GM10248 (cell line): ENCODE data around the gene SUSD3.
"Not testable (repeated sequence)": the region's sequence is repeated elsewhere in the genome, so short reads cannot be mapped to it uniquely, and the experiment has no call there.

Source experiments
- CTCF ChIA-PET: fragments of 300-600 bp; sonication (Branson Sonifier 250); formaldehyde crosslinking; extraction: SDS; loops from one replicate; lab custom pipeline; 2021; ENCODE audit warnings: antibody characterized with exemption; lab: Yijun Ruan, JAX
- POLR2A ChIA-PET: fragments of 350-650 bp; sonication (Branson Sonifier 250); formaldehyde crosslinking; extraction: SDS; loops from one replicate; lab custom pipeline; 2020; ENCODE audit warnings: antibody characterized with exemption; lab: Yijun Ruan, JAX
- DNase-seq: peaks from one replicate; pipeline ENCODE4 v3.0.0; 2012; ENCODE audit errors: extremely low spot score
- TF ChIP-seq, protein P1 (sequence below): IDR thresholded peaks from 2 replicates; pipeline ENCODE4 v1.5.1; 2012; ENCODE audit warnings: mild to moderate bottlenecking, low read depth; ENCODE audit errors: extremely low read depth, missing control alignments, control extremely low read depth

Gene SUSD3

GRCh38 chr9:93013856-93014582 lies 44.5 kb upstream of the SUSD3 start:
- ChIA-PET POLR2A (no interaction called here), CTCF (interaction anchor here (1.1 to 6.7 kb wide), 3 partner anchors 11 to 57 kb away, joined by 3 to 59 read pairs (median 9); no protein-coding TSS in a partner anchor)
- TF ChIP-seq, protein P1, sequence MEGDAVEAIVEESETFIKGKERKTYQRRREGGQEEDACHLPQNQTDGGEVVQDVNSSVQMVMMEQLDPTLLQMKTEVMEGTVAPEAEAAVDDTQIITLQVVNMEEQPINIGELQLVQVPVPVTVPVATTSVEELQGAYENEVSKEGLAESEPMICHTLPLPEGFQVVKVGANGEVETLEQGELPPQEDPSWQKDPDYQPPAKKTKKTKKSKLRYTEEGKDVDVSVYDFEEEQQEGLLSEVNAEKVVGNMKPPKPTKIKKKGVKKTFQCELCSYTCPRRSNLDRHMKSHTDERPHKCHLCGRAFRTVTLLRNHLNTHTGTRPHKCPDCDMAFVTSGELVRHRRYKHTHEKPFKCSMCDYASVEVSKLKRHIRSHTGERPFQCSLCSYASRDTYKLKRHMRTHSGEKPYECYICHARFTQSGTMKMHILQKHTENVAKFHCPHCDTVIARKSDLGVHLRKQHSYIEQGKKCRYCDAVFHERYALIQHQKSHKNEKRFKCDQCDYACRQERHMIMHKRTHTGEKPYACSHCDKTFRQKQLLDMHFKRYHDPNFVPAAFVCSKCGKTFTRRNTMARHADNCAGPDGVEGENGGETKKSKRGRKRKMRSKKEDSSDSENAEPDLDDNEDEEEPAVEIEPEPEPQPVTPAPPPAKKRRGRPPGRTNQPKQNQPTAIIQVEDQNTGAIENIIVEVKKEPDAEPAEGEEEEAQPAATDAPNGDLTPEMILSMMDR: no peak
- DNase-seq: no peak

- CTCF ChIA-PET: interaction anchor here (1.4 to 6.7 kb wide), 3 partner anchors 10 to 94 kb away, joined by 3 to 59 read pairs (median 9); no protein-coding TSS in a partner anchor
- DNase-seq, POLR2A ChIA-PET: not testable (repeated sequence)
Observed at GRCh38 chr9:93015190-93015589, 43.3 kb upstream of the SUSD3 start.

DNA sequence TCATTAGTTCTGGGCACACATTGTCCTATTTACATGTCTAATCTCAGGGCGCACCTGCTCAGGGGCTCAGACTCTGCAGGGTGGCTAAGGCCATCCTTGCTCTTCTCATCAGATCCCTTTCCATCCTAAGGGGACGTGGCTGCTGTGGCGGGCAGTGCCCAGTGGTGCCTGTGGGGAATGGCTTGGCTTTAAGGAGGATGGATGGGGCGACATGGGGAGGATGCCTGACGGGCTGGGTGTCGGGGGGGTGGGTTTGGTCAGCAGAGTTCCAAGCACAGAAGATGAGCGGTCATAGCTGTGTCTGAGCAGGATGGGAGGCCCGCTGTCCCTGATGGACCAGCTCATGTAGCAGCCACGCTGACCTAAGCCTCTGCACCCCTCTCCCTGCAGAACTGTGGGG lies 40.9 kb upstream of the SUSD3 start:
- POLR2A ChIA-PET: no interaction called here
- DNase-seq: no peak
- TF ChIP-seq, protein P1: no peak
- CTCF ChIA-PET: interaction anchor here (1.5 to 6.7 kb wide), 2 partner anchors 14 to 24 kb away, joined by 3 to 59 read pairs; no protein-coding TSS in a partner anchor

DNA sequence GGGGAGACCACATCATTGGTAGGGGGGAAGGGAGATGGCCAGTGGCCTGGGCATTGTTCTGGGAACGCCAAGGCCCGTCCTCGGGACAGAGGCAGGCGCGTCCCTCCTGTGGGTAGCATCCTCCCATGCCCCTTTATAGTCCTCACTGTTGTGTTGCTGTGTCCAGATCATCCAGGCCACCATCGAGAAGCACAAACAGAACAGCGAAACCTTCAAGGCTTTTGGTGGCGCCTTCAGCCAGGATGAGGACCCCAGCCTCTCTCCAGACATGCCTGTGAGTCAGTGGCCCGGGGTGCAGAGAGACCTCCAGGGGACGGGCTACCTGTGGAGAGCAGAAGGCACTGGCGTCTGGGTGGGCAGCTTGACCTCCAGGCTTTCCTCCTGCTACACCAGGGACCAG lies 38.4 kb upstream of the SUSD3 start:
- DNase-seq: no peak
- ChIA-PET POLR2A (no interaction called here), CTCF (no interaction called here)
- TF ChIP-seq, protein P1: no peak

DNA sequence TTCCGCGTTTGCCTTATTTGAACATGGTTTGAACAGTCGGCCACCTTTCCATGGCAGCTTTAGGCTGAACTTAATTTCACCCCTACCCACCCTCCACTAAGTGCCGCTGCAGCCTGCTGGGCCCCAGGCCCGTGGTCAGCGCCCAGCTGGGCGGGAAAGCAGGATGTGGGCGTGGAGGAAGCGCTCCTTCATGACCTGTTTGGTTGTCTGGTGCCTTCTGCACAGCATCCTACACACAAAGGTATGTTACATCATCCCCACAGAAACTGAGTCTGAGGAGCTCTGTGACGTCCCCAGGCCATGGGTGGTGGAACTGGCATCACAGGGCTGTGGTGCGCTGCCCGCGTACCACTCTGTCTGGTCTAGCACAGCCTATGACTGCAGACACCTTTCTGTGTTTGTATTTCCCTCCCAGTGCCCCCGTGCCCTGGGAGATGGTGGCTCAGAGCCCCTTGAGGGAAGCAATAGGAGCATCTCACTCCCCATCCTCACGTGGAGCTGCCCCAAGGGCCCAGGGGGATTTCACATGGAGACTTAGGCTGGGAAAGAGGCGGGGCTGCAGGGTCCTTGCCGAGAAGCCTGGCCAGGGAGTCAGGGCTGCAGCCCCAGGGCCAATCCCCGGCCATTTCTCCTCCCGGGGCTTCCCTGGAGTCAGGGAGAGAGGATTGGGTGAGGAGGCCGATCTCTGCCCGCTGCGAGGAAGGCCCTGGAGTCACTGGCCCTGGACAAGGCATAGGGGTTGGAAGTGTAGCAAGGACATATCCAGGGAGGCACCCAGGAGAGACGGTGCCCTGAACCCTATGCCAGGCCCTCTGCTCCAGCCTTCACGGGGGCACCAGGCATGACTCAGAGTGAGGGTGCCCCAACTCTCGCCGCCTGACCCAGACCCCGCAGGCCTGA lies 37.5 kb upstream of the SUSD3 start:
- CTCF ChIA-PET: no interaction called here
- no peak for DNase-seq
- POLR2A ChIA-PET: no interaction called here
- TF ChIP-seq, protein P1: no peak

DNA sequence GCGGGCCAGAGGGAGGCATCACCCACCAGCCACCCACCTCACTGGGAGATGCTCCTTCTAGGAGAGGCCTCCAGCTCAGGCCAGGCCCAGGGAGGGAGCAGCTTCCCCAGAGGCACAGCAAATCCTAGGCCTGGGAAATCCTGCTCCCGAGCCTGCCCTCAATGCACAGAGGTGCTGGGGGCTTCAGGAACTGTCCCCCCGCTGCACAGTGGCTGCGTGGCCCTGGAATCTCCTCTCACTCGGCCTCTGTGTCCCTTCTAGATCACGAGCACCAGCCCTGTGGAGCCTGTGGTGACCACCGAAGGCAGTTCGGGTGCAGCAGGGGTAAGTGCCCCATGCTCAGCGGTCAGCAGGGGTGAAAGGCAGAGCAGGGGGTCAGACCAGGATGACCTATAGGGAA lies 36.4 kb upstream of the SUSD3 start:
- ChIA-PET CTCF (no interaction called here), POLR2A (no interaction called here)
- no peak for DNase-seq
- TF ChIP-seq, protein P1: no peak
